ENCODE data around the gene NOVA2.

DNA sequence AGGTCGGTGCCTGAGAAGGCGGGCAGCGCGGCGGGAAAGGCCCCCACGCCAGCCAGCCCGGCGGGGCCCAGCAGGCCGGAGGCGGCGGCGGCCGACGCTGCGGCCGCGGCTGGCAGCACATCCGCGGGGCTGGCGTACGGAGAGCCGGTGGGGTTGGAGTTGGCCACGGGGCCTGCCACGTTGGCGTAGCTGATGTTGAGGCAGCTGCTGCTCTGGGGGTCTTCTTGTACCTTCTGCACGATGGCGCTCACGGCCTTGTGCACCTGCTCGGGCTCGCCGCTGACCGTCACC lies 33.2 kb downstream of the NOVA2 start:
- TF ChIP-seq POLR2A (IDR thresholded peaks at IDR 0.05) (no peak), CTCF (IDR thresholded peaks at IDR 0.05 in 8 of 11, conservative IDR thresholded peaks at IDR 0.05 in 3 of 11) (no peak)
